NT2/D1 (cell line): ENCODE measurements around the gene CYP11A1.

ENCODE experiments used
- DNase-seq: peaks from one replicate; pipeline ENCODE4 v3.0.0-alpha.2; 2011; ENCODE audit warnings: low read depth, low spot score
- H3K27me3 ChIP-seq: 2 replicates; pipeline ENCODE4 v1.6.0; 2011; ENCODE audit warnings: mild to moderate bottlenecking; ENCODE audit not compliant: insufficient read length, insufficient read depth
- H3K36me3 ChIP-seq: 2 replicates; pipeline ENCODE4 v1.6.1; 2011; ENCODE audit warnings: mild to moderate bottlenecking, low read length, mixed read lengths; ENCODE audit not compliant: insufficient read depth, insufficient read length
- H3K4me1 ChIP-seq: 2 replicates; pipeline ENCODE4 v1.5.1; 2011; ENCODE audit not compliant: insufficient read depth, insufficient read length
- H3K4me3 ChIP-seq: 2 replicates; pipeline ENCODE4 v1.5.1; 2011; ENCODE audit warnings: low read depth; ENCODE audit not compliant: insufficient read length
- H3K9ac ChIP-seq: 2 replicates; pipeline ENCODE4 v1.6.0; 2011; ENCODE audit warnings: low read depth; ENCODE audit not compliant: insufficient read length
- H3K9me3 ChIP-seq: 2 replicates; pipeline ENCODE4 v1.5.1; 2011; ENCODE audit warnings: mild to moderate bottlenecking, low read length; ENCODE audit not compliant: insufficient read depth
- SUZ12 ChIP-seq: IDR thresholded peaks from 2 replicates; pipeline ENCODE4 v1.6.1; 2011; ENCODE audit not compliant: insufficient read length, insufficient read depth; ENCODE audit errors: extremely low read depth
- YY1 ChIP-seq: IDR thresholded peaks from 2 replicates; pipeline ENCODE4 v1.6.1; 2011; ENCODE audit not compliant: insufficient read length, insufficient read depth
- ZNF274 ChIP-seq: IDR thresholded peaks from 2 replicates; pipeline ENCODE4 v1.6.1; 2011; ENCODE audit warnings: mild to moderate bottlenecking, low read depth, low read length

CYP11A1 gene

DNA sequence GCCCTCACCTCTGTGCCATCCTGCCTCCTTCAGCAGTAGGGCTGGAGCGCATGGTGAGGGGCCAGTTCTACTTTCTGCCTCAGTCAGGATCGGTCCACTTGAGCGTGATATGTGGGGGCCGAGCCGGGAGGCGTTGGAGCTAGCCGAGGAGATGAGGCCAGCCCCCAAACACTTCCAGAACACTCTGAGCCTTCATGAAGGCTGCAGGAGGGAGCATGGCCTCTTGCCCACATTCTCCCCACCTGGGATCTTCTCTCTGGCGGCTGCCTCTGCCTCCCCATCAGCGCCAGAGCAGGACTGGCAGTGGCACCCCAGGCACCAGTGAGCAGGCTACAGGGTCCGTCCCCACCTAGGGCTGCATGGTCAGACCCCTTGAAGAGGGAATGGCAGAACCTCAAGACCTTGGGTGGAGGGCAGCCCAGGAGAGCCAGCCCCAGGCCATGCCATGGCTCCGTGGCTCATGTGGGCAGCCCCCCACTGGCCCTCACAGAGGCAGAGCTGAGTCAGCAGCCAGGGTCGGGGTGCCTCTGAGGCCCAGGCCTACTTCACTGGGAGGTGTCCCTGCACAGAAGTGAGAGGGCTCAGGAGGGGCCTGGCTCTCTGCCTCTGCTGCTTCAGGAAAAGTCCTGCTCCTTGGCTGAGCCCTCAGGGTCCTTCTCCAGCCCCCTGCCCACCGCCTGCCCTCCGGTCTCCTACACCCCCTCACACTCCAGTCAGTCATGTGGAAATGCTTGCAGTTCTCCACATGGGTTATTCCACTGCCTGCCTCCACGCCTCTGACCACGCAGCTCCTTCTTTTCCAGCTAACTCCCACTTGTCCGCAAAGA is 28.1 kb upstream of the CYP11A1 start:
- Histone ChIP-seq H3K9ac (no peak overlapping the region), H3K9me3 (no peaks in the 10 kb centered on the region), H3K36me3 (no peaks in the 10 kb centered on the region), H3K4me3 (no peak overlapping the region), H3K27me3 (peaks cover 3% of the 10 kb centered on the region), H3K4me1 (peaks cover 30% of the 10 kb centered on the region)
- no peak for TF ChIP-seq YY1
- no peak for TF ChIP-seq ZNF274
- TF ChIP-seq SUZ12 = no peak
- DNase-seq = no peak

GRCh38 chr15:74394090-74394846 is 26.8 kb upstream of the CYP11A1 start:
- H3K9ac ChIP-seq = no peak overlapping the region
- H3K36me3 ChIP-seq = no peaks in the 10 kb centered on the region
- peaks cover 34% of the 10 kb centered on the region for H3K4me1 ChIP-seq
- no peak for DNase-seq
- H3K27me3 ChIP-seq = peaks cover 3% of the 10 kb centered on the region
- no peak overlapping the region for H3K4me3 ChIP-seq
- H3K9me3 ChIP-seq = no peaks in the 10 kb centered on the region
- no peak for TF ChIP-seq SUZ12
- no peak for TF ChIP-seq ZNF274
- TF ChIP-seq YY1 = no peak

- Histone ChIP-seq H3K4me1 (peaks cover 40% of the 10 kb centered on the region), H3K9ac (no peak overlapping the region), H3K4me3 (no peak overlapping the region), H3K36me3 (no peaks in the 10 kb centered on the region), H3K9me3 (no peaks in the 10 kb centered on the region), H3K27me3 (peaks cover 3% of the 10 kb centered on the region)
- no peak for DNase-seq
- no peak for TF ChIP-seq SUZ12
- TF ChIP-seq ZNF274 = no peak
- TF ChIP-seq YY1 = no peak
Measured at GRCh38 chr15:74393423-74393822, 26.0 kb upstream of the CYP11A1 start.

GRCh38 chr15:74392902-74393301 is 25.5 kb upstream of the CYP11A1 start:
- Histone ChIP-seq H3K4me3 (no peak overlapping the region), H3K36me3 (no peaks in the 10 kb centered on the region), H3K9me3 (no peaks in the 10 kb centered on the region), H3K27me3 (peaks cover 3% of the 10 kb centered on the region), H3K9ac (no peak overlapping the region), H3K4me1 (peaks cover 38% of the 10 kb centered on the region)
- no peak for DNase-seq
- TF ChIP-seq YY1 (no peak), ZNF274 (no peak), SUZ12 (no peak)

GRCh38 chr15:74392451-74392830 is 25.0 kb upstream of the CYP11A1 start:
- Histone ChIP-seq H3K9ac (no peak overlapping the region), H3K9me3 (no peaks in the 10 kb centered on the region), H3K27me3 (peaks cover 3% of the 10 kb centered on the region), H3K36me3 (no peaks in the 10 kb centered on the region), H3K4me3 (no peak overlapping the region), H3K4me1 (peaks cover 36% of the 10 kb centered on the region)
- TF ChIP-seq YY1 = no peak
- no peak for TF ChIP-seq ZNF274
- TF ChIP-seq SUZ12 = no peak
- DNase-seq = no peak

DNA sequence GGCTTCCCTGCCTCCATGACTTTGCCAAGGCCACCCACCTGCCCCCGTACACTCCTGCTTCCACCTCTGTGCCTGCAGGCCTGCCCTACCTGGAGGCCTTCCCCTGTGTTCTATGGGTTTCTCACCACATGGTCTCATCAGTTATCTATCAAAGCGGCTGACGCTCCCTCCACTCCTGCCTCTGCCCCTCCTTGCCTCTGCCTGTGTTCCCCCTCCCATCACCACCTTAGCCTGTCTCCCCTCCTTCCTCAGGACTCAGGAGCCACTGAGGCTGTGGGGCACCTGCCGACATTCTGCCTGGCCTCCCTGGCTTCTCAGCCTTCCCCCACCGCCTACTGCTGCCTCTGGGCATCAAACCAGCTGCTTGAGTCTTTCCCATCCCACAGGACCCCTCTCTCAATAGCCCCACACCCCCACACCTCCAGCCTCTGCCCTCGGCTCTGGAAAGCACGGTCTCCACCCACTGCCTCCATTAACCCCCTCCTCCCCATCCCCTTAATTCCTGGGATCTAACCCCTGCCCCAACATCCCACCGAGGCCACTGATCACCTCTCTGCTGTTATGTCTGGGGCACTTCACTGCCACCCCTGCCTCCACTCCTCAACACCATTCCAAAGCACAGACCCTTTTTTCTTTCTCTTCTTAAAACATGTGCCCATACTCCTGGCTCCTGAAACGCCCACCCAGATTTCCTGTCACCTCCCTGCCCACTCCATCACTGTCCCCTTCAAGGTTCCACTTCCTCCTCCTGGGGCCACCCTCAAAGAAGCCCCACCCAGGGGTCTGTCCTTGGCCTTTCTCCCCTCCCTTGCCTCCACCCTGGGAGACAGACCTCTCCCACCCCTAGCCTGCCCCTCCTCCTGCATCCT is 24.4 kb upstream of the CYP11A1 start:
- H3K36me3 ChIP-seq = no peaks in the 10 kb centered on the region
- no peak overlapping the region for H3K9ac ChIP-seq
- TF ChIP-seq SUZ12 = no peak
- TF ChIP-seq ZNF274 = no peak
- no peak for TF ChIP-seq YY1
- H3K27me3 ChIP-seq = peaks cover 3% of the 10 kb centered on the region
- H3K9me3 ChIP-seq = no peaks in the 10 kb centered on the region
- peaks cover 34% of the 10 kb centered on the region for H3K4me1 ChIP-seq
- H3K4me3 ChIP-seq = no peak overlapping the region
- DNase-seq = no peak
